HG03342 (cell line): ENCODE results near the gene LRRC58.
"Not testable (repeated sequence)": the region's sequence is repeated elsewhere in the genome, so short reads cannot be mapped to it uniquely, and the experiment has no call there.

Source experiments
- ATAC-seq: cut with Tn5 transposase; IDR thresholded peaks from one replicate; pipeline ENCODE4 v1.9.1; 2021; ENCODE audit warnings: mild to moderate bottlenecking, moderate library complexity; ENCODE audit not compliant: unreplicated experiment

LRRC58 gene

DNA sequence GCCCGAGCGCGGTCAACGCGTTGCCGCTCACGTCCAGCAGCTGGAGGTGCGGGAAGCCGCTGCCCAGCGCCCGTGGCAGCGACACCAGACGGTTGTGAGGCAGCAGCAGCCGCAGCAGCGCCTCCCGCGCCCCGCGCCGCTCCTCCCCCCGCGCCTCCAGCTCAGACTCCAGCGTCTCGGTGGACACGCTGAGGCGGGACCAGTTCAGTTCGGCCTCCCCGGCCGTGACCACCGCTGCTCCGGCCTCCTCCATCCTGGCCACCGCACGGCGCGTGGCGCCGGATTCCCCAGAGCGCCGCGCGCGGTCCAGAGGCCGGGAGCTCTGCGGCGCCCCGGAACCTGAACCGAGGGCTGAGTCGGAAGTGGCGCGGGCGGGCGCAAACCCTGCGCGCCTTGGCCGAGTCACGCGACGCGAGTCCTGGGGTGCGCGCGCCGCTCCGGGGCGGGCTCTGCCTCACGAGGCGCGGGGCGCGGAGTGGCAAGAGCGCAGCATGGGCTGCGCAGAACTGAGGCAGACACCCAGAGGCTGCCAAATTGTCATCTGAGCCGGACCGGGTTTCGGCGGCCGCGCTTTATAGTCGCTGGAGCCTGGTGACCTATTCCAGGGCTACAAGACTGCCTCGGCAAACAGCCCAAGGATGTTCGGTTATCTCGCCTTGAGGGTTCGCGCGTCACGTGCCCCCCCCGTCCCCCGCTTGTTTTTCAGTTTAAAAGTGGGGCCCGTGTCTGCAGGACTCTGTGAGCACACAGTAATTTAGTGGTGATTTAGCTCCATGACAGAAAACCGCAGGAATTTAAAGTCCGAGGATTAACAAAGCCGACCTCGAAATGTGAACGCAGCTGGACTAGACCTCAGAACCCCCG lies at the start of gene LRRC58:
LRRC58 (minus strand) TSS at position 364 of the 864 bp plus-strand sequence; CDS start at position 253, 111 bp downstream.
- peak; percentile 85 for ATAC-seq

DNA sequence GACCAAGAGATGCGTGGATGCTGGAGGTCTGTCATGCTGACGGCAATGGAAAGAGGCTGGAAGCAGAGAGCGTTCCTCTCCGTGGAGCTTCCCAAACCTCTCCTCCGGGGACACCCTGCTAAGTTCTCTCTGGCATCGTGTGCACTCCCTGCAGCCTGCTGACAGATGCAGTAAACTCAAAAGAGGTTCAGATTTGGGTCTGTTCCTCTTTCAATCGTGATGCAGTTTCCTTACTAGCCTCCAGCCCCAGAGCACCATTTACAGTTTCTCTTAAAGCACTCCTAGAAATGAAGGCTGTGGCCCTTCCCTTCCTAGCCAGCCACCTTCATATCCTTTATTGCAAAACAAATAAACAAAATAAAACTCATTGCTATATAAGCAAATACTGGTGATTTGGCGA lies 47.3 kb upstream of the LRRC58 start:
- ATAC-seq: no peak

DNA sequence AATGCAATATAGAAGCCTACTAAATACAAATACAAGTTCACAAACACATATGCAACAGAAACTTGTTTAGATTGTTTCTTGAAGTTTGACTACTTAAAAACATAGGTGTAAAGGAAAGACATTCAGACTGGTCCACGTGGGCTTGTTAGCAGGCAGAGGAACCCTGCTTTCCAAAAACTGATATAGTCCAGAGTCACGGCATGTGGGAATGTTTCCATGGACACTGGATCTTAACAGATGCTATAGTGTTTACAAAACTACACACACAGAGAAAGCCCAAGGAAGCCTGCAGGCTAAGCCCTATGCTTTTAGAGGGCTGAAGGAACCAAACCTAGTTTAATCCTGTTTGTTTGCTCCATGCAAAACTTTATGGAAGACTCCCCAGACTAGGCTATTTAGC lies 45.2 kb upstream of the LRRC58 start:
- no peak for ATAC-seq

DNA sequence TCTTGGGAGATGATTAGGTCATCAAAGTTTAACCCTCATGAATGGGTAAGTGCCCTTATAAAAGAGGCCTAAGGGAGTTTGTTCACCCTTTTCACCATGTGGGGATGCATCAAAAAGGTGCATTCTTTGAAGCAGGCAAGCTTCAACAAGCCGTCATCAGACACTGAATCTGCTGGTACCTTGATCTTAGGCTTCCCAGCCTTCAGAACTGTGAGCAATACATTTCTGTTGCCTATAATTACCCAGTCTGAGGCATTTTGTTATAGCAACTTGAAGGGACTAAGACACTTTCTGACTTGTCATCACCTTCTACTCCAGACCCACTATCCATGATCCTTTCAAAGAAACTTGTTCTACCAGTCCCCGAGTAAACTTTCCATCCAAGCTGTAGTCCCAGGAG lies 44.6 kb upstream of the LRRC58 start:
- ATAC-seq: no peak

DNA sequence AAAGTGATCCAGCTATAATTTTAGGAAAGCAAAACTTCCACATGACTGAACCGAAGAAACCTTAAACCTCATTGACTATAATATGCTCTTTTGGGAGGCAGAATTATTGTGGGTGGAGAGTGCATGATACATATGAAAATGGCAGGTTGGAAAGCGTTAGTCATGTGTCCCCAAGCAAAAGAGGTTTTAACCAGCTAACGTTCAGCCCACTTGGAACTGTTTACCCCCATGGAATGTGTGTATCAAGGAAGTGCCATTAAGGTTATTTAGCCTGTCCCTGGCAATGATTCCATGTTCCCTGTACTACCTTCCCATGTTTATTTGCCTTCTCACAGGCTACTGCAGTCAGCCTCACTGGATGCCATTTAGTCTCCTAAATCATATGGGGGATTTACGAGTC lies 44.1 kb upstream of the LRRC58 start:
- no peak for ATAC-seq

DNA sequence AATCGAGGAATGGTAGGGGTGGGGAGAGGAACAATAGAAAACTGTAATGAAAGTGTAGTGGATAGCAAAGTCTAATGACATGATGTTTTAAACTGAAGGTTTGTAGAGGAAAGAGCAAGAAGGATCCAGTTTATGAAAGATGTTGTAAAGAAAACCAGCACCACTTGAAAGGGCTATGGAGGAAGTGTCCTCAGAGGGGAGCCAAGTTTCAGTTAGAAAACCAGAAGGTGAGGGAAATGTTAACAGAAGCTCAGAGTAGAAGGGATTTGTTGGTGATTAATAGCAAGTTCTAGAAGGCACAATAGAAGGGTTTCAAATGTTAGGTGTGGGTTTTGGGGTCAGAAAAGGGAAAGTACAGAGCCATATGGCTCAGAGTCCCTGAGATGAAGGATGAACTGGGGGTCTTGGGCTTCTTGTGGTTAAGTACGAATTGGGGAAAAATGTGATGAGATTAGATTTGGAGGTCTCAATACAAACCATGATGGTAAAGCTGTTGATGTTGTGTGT lies 33.8 kb upstream of the LRRC58 start:
- ATAC-seq: no peak

DNA sequence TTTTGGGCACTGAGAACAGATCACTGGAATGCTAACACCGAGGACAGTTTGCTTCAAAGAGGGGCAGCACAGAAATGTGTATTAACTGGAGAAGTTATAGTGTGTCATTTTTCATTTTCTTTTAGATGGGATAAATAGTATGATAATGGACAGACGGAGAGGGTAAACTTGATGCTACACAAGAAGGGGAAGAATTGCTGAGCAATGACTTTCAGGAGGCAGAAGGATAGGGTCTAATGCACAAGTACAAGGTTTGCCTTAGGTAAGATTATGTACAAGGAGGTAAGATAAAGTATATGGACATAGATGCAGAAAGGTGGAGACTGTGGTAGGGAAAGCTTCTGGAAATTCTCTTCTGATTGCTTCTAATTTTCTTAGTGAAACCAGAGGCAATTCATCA lies 32.3 kb upstream of the LRRC58 start:
- no peak for ATAC-seq

DNA sequence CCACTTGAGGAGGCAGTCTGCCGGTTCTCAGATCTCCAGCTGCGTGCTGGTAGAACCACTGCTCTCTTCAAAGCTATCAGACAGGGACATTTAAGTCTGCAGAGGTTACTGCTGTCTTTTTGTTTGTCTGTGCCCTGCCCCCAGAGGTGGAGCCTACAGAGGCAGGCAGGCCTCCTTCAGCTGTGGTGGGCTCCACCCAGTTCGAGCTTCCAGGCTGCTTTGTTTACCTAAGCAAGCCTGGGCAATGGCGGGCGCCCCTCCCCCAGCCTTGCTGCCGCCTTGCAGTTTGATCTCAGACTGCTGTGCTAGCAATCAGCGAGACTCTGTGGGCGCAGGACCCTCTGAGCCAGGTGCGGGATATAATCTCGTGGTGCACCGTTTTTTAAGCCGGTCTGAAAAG lies 28.8 kb upstream of the LRRC58 start:
- ATAC-seq: not testable (repeated sequence)

DNA sequence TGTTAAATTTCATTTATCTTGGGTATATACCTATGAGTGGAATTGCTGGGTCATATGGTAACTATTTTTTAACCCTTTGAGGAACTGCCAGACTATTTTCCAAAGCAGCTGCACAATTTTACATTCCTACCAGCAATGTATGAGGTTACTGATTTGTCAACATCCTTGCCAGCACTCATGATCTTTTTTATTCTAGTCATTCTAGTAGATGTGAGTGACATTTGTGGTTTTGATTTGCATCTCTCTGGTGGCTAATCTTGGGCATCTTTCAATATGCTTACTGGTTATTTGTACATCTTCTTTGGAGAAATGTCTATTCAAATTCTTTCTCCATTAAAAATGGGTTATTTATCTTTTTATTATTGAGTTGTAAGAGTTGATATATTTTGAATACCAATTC lies 21.3 kb upstream of the LRRC58 start:
- peak; percentile 54 for ATAC-seq

DNA sequence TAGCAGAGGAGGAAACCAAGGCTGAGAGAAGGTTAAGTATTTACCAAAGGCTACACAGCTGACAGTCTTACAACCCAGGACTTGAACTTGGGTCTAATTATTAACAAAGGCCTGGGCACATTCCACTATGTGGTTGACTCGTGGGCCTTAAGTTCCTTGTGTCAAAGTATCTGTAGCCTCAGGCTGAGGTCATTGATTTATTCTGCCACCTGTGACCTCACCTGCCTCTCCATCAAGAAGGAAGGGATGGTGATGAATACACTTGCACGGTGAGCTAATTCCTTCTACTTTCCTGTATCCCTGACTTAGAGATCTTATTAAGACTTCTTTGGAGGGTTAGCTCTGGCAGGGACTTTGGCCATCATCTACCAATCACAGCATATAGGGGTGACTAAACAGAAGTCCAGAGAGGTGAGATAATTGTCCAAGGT lies 19.9 kb upstream of the LRRC58 start:
- ATAC-seq: peak; percentile 82

DNA sequence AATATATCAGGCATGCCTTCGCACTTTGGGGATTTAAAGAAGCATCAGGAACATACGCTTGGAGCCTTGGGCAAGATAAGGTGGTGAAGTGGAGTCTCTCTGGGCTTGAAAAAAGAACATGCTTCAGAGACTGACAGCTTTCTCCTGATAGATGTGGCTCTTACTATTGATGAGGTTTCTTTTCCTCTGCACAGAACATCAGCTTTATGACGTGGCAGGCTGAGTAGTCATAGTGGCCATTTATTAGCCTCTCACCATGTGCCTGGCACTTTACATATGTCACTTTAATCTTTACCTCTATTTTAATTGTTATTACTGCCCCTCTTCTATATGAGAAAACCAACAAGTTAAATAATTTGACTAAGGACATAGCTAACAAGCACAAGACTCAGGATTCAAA lies 19.0 kb upstream of the LRRC58 start:
- ATAC-seq: peak; percentile 54

DNA sequence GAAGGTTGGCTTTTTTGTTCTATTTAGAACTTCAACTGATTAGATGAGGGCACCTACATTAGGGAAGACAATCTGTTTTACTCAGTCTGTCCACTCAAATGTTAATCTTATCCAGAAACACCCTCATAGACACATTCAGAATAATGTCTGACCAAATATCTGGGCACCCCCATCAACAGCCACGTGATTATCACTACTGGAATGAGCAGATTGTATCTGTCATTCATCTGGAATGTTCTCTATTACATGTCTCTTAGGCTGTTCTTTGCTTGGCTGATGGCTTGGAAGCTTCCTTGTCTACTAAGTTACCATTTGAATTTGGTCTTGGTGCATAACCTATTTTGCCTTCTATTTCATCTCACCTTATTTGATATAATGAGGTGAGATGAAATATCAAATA lies 15.7 kb upstream of the LRRC58 start:
- ATAC-seq: no peak

DNA sequence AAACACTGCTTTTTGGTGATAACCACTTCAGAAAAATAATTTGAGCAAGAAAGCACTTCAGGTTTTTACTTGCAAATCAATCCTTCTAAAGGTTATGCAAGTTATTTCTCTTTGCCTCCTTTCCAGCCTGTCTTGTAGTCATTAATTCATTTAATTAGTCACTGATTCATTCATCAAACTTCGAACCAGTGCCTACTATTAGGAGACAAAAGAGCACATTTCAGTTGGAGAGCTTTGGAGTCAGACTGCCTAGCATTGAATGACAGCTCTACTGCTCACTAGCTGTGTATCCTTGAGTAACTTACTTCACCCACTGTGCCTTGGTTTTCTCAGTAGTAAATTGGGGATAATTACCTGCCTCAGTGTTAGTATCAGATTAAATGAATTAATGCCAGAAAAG lies 14.9 kb upstream of the LRRC58 start:
- no peak for ATAC-seq

DNA sequence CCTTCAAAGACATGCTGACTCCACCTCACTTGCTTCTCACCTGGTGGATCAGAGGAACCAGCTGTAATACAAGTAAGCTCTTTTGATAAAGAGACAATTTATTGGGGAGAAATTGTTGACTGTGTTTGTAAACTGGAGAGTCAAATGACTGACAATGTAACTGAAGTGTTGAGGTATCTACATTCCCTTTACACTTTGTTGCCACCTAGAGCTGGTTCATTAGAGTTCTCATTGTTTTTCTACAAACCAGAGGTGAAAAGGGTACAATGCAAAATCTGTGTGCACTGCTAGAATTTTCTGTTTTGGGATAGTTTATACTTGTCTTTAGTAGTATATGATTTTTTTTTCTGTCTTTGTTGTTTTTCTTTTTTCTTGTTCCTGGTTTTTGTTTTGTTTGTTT lies 8.7 kb upstream of the LRRC58 start:
- no peak for ATAC-seq

DNA sequence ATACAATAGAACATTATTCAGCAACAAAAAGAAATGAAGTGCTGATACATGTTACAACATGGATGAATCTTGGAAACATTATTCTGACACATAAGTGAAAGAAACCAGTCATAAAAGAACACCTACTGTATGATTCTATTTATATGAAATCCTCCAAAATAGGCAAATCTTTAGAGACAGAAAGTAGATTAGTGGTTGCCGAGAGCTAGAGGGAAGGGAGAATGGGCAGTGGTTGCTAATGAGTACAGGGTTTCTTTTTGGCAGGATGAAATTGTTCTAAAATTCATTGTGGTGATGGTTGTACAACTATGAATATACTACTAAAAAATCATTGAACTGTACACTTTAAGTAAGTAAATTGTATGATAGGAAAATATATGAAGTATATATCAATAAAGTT lies 6.3 kb upstream of the LRRC58 start:
- ATAC-seq: no peak

DNA sequence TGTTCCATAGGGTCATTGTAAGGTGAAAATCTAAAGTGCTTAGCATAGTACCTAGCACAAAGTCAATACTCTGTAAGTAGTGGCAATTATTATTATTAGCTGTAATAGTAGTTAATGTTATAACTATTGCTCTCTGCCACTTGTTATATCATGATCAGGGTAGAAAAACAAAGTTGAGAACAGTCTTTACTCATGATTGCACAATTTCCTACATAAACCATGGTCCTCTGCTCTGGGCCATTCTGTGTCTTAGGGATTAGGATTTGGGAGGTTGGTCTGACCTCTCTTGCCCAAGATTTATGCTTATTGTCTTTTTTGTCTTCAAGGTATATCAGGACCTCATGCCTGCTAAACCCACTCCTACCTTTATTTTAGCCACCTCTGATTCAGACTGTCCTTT lies 4.3 kb upstream of the LRRC58 start:
- no peak for ATAC-seq

DNA sequence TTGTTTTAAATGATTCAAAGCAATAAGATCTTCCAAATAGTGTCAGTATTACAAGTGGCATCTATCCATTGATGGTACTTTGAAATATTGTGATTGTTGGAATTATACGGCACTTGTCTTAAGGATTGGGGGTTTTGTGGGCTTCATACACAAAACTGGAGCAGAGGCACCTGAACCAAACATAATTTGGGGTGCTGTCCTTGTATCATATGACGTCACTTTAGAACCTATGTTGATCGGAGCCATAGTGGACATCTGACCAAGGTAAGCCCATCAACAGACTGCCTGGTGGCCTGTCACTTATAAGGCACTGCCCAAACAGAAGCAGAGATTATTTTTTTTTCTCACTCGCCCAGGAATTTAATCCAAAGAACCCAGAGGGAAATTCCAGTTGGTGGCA lies 2.9 kb upstream of the LRRC58 start:
- ATAC-seq: no peak

DNA sequence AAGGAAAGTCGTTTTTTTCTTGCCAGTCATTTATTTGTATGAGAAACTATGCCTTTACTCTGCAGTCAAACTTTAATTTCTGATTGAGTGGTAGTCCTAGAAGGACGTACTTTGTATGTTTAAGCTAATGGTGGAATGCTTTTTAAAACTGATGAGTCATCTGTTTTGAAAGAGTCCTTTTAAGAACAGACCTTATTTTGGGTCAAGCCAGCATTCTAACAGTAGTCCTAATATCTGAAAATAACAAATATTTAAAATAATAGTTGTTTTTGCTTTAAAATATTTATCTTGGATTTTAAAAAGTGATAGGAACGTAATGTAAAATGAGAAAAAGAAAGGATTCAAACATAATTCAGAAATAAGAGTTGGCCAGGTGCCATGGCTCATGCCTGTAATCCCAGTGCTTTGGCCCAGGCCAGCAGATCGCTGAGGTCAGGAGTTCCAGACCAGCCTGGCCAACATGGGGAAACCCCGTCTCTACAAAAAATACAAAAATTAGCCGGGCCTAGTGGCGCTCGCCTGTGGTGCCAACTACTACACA lies 1.3 kb upstream of the LRRC58 start:
- no peak for ATAC-seq

DNA sequence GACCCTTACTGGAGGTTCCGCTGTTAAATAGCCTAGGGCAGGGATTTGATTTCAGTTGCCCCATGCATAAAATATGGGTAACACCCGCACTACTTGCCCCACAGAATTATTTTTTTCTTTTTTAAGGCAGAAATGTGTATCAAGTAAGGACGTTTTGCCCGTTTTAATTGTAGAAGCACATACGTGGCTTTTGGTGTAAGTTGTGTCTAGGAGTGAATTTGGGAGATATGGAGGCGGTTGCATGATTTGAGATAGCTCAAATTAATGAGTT lies 636 bp upstream of the LRRC58 start:
- ATAC-seq: no peak

DNA sequence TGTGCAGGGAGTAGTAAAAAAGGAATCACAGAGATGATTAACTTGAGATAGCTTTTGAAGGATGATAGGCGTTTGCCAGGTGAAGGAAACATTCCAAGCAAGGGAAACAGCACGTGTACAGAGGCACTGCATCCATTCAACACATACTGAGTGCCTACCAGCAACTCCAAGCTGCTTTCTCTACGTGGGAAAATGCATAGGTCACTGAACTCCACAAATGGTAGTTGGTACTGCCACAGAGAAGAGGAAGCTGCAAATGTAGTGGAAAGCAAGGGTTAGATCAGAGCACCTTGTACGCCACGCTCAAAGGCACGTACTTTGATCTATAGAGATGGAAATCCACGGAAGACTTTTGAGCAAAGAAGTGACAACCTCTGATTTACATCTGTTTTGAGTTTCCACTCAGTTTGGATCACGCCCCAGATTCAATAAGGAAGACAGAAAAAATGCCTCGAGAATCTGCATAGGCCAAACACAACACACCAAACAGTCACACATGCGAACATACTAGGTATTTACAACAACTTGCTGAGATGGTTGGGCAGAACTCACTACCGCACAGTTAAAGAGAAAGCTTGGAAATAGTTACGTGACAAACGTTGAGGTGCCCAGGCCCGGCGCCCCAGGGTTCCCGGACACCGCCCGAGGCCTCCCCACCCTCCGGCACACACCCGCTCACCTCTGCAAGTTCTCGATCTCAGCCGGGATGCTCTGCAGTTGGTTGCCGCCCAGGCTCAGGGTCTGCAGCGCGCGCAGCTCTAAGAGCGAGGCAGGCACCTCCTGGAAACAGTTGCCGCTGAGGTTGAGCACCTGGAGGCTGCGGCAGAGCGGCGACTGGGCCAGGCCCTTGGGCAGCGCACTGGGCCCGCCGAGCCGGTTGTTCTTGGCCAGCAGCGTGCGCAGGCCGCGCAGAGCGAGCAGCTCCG lies 826 bp downstream of the LRRC58 start:
- peak; percentile 53 for ATAC-seq

DNA sequence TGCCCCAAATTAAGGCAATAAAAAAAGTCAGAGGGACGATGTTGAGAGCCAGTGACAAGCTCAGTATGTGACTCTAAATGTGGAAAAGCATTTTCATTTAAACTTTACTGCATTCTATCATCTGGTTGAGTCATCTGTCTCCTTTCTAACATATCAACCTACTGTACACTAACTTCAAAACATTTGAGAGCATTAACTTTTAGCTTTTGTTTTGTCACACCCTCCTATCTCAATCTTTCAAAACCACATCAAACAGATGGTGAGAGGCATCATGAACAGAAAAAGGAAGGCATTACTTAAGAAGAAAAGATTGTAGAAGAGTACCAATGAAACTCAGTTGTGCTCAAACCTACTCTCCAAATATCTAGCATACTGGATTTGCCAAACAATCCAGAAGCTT lies 4.8 kb downstream of the LRRC58 start:
- no peak for ATAC-seq
